Subcutaneous adipose tissue (tissue), 4 donors: ENCODE results near the gene RHOT2. TPM values are rescaled to one million over a fixed set of nuclear protein-coding genes. Genes with fewer than 3 reads are reported as not detected.

Experiments
- CTCF ChIP-seq: fragments of 450-650 bp; IDR thresholded peaks from one replicate; pipeline ENCODE4 v1.5.1; 2016; ENCODE audit warnings: low read depth, mild to moderate bottlenecking, control low read depth, antibody characterized with exemption, moderate library complexity
- total RNA-seq, 4 donors: library from RNA; depleted of rRNA; stranded (reverse); fragments of >200 nt; gene quantifications; one replicate each; pipeline ENCODE4 v1.1.0, GENCODE V29; 2016

RHOT2 gene
- total RNA-seq, 4 donors from 2014 or later = 26.2 to 75.4 (median 37.8) TPM

- TF ChIP-seq CTCF = no peak
Measured at GRCh38 chr16:651844-652243, 16.1 kb upstream of the RHOT2 start.

GRCh38 chr16:652454-653305, 15.3 kb upstream of the RHOT2 start:
- no peak for TF ChIP-seq CTCF

GRCh38 chr16:654034-654433, 13.9 kb upstream of the RHOT2 start:
- no peak for TF ChIP-seq CTCF

- TF ChIP-seq CTCF = no peak
Measured at GRCh38 chr16:657487-657886, 10.4 kb upstream of the RHOT2 start.

GRCh38 chr16:658679-659571, 9.0 kb upstream of the RHOT2 start:
- TF ChIP-seq CTCF = no peak

- TF ChIP-seq CTCF = no peak
Measured at GRCh38 chr16:659618-660017, 8.3 kb upstream of the RHOT2 start.

- TF ChIP-seq CTCF = no peak
Measured at GRCh38 chr16:660132-660458, 7.8 kb upstream of the RHOT2 start.
